Neural cell (in vitro differentiated cells): Measurements from ENCODE around the gene HAGHL. TPM values are rescaled to one million over a fixed set of nuclear protein-coding genes. Genes with fewer than 3 reads are reported as not detected.

Experiments
- H2AFZ ChIP-seq: fragments of 200-600, 300-800 bp; sonication (generic), shearing (Covaris generic); 2 replicates; pipeline ENCODE4 v1.6.0; 2014; ENCODE audit warnings: low read depth, mild to moderate bottlenecking, antibody characterized with exemption, low read length, moderate library complexity
- H3F3A ChIP-seq: fragments of 200-600 bp; shearing (Covaris generic); 2 replicates; pipeline ENCODE4 v1.6.1; 2016; ENCODE audit warnings: mild to moderate bottlenecking, moderate library complexity, mixed read lengths, antibody characterized with exemption, low read length; ENCODE audit not compliant: insufficient read depth, poor library complexity, severe bottlenecking
- H3K27ac ChIP-seq: fragments of 200-600, 300-800 bp; sonication (generic), shearing (Covaris generic); 2 replicates; pipeline ENCODE4 v1.5.1; 2014; ENCODE audit warnings: mild to moderate bottlenecking, low read length, moderate library complexity
- H3K27me3 ChIP-seq: fragments of 300-800, 200-600 bp; sonication (generic), shearing (Covaris generic); 2 replicates; pipeline ENCODE4 v1.6.0; 2014; ENCODE audit warnings: mild to moderate bottlenecking, low read depth, low read length, moderate library complexity; ENCODE audit not compliant: insufficient read depth
- H3K36me3 ChIP-seq: fragments of 300-800, 200-600 bp; sonication (generic), shearing (Covaris generic); 2 replicates; pipeline ENCODE4 v1.5.1; 2014; ENCODE audit warnings: mild to moderate bottlenecking, antibody characterized with exemption, low read length, moderate library complexity; ENCODE audit not compliant: insufficient read depth
- H3K4me2 ChIP-seq: fragments of 300-800, 200-600 bp; sonication (generic), shearing (Covaris generic); 2 replicates; pipeline ENCODE4 v1.6.0; 2014; ENCODE audit warnings: mild to moderate bottlenecking, low read length
- H3K4me3 ChIP-seq: fragments of 300-800, 200-600 bp; sonication (generic), shearing (Covaris generic); 2 replicates; pipeline ENCODE4 v1.5.1; 2014; ENCODE audit warnings: mild to moderate bottlenecking, low read length, moderate library complexity
- H3K79me2 ChIP-seq: fragments of 200-600 bp; shearing (Covaris generic); replicated peaks from 2 replicates; pipeline ENCODE4 v1.6.0; 2014; ENCODE audit warnings: mild to moderate bottlenecking, low read length, moderate library complexity; ENCODE audit not compliant: insufficient read depth
- H3K9ac ChIP-seq: fragments of 300-800, 200-600 bp; sonication (generic), shearing (Covaris generic); 2 replicates; pipeline ENCODE4 v1.6.1; 2016; ENCODE audit warnings: mild to moderate bottlenecking, low read length, mixed read lengths
- H3K9me2 ChIP-seq: fragments of 200-600 bp; shearing (Covaris generic); 2 replicates; pipeline ENCODE4 v1.6.1; 2016; ENCODE audit warnings: mild to moderate bottlenecking, low read length, mixed read lengths; ENCODE audit not compliant: insufficient read depth
- H3K9me3 ChIP-seq: fragments of 200-600, 300-800 bp; sonication (generic), shearing (Covaris generic); 2 replicates; pipeline ENCODE4 v1.6.1; 2016; ENCODE audit warnings: mild to moderate bottlenecking, mixed run types, low read length, moderate library complexity, mixed read lengths
- H4K20me1 ChIP-seq: fragments of 200-600 bp; shearing (Covaris generic); 2 replicates; pipeline ENCODE4 v1.6.1; 2016; ENCODE audit warnings: mild to moderate bottlenecking, mixed run types; ENCODE audit not compliant: insufficient read depth
- CTCF ChIP-seq: fragments of 450-650 bp; IDR thresholded peaks from 2 replicates; pipeline ENCODE4 v1.5.1; 2014; ENCODE audit warnings: antibody characterized with exemption, mild to moderate bottlenecking, moderate library complexity; ENCODE audit not compliant: poor library complexity, severe bottlenecking
- EP300 ChIP-seq: fragments of 450-650 bp; conservative IDR thresholded peaks from 2 replicates; pipeline ENCODE4 v1.6.1; 2014; ENCODE audit warnings: antibody characterized with exemption, mild to moderate bottlenecking, moderate library complexity; ENCODE audit not compliant: poor library complexity, severe bottlenecking
- EZH2 ChIP-seq: fragments of 200-600, 300-800 bp; shearing (Covaris generic), sonication (generic); IDR thresholded peaks from 2 replicates; pipeline ENCODE4 v1.6.1; 2014; ENCODE audit warnings: antibody characterized with exemption, low read length, borderline replicate concordance, mild to moderate bottlenecking; ENCODE audit not compliant: insufficient read depth, poor library complexity, severe bottlenecking
- MXI1 ChIP-seq: fragments of 450-650 bp; conservative IDR thresholded peaks from 2 replicates; pipeline ENCODE4 v1.6.1; 2014; ENCODE audit warnings: antibody characterized with exemption, mild to moderate bottlenecking; ENCODE audit not compliant: poor library complexity, severe bottlenecking
- POLR2AphosphoS5 ChIP-seq: IDR thresholded peaks from 2 replicates; pipeline ENCODE4 v1.6.1; 2012
- RAD21 ChIP-seq: fragments of 450-650 bp; conservative IDR thresholded peaks from 2 replicates; pipeline ENCODE4 v1.6.1; 2014; ENCODE audit warnings: antibody characterized with exemption, mild to moderate bottlenecking, moderate library complexity
- REST ChIP-seq: IDR thresholded peaks from 2 replicates; pipeline ENCODE4 v1.6.1; 2012; ENCODE audit warnings: borderline replicate concordance
- SMC3 ChIP-seq: fragments of 450-650 bp; conservative IDR thresholded peaks from 2 replicates; pipeline ENCODE4 v1.6.1; 2014; ENCODE audit warnings: antibody characterized with exemption, mild to moderate bottlenecking, moderate library complexity; ENCODE audit not compliant: poor library complexity
- TAF1 ChIP-seq: IDR thresholded peaks from 2 replicates; pipeline ENCODE4 v1.6.1; 2012; ENCODE audit warnings: low read depth
- polyA plus RNA-seq: library from polyadenylated mRNA; depleted of rRNA; stranded (reverse); fragments of >200 nt; gene quantifications from 2 replicates; pipeline ENCODE4 v1.2.3, GENCODE V29; 2014

HAGHL gene
- polyA plus RNA-seq, 1 donor from 2014 or later, result 28.3 TPM

DNA sequence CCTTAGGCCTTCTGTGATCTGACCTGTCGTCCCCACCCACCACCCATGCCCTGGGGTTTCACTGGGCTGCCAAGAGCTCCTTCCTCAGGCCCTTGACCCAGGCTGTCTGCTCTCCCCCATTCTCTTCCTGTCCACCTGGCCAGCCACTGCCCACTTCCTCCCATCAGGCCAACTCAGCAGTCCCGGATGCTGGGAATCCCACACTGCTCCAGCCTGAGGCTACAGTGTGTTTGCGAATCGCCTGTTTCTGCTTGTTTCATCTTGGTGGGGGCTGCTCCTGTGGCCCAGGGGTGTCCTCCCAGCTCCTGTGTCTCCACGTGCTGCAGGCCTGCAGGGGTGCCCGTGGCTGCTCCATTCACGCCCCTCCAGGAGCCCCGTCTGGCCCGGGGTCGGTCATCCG, 12.8 kb upstream of the HAGHL start:
- no peak for TF ChIP-seq MXI1
- no peak for TF ChIP-seq RAD21
- TF ChIP-seq POLR2AphosphoS5, result no peak
- no peak for TF ChIP-seq TAF1
- no peak for TF ChIP-seq SMC3
- TF ChIP-seq REST, result no peak
- TF ChIP-seq CTCF, result no peak
- TF ChIP-seq EZH2, result no peak
- no peak for TF ChIP-seq EP300
- Histone ChIP-seq H3K9me2 (no peaks in the 10 kb centered on the region), H3K4me3 (no peak overlapping the region), H3K9me3 (no peaks in the 10 kb centered on the region), H3K27ac (no peak overlapping the region), H4K20me1 (no peaks in the 10 kb centered on the region), H3K27me3 (no peaks in the 10 kb centered on the region), H2AFZ (no peak overlapping the region), H3F3A (peaks cover 5% of the 10 kb centered on the region), H3K4me2 (no peak overlapping the region), H3K79me2 (peaks cover 21% of the 10 kb centered on the region), H3K36me3 (no peaks in the 10 kb centered on the region), H3K9ac (no peak overlapping the region)

- Histone ChIP-seq H3K4me3 (peak within 1 kb of the TSS; percentile 61), H3K79me2 (peaks cover 21% of the 10 kb centered on the region), H3K27ac (peak within 1 kb of the TSS; percentile 58), H2AFZ (no peak within 1 kb of the TSS), H3K4me2 (peak within 1 kb of the TSS; percentile 59), H3F3A (peaks cover 5% of the 10 kb centered on the region), H4K20me1 (no peaks in the 10 kb centered on the region), H3K36me3 (no peaks in the 10 kb centered on the region), H3K9me2 (no peaks in the 10 kb centered on the region), H3K9ac (peak within 1 kb of the TSS; percentile 51), H3K27me3 (no peaks in the 10 kb centered on the region), H3K9me3 (no peaks in the 10 kb centered on the region)
- no peak for TF ChIP-seq SMC3
- peak; percentile 8 for TF ChIP-seq MXI1
Observed at GRCh38 chr16:714558-715476, 12.1 kb upstream of the HAGHL start, which contains the start of gene METRN. Gene METRN, plus strand, starts transcription at chr16:715118. Its CDS starts 172 bp downstream, at chr16:715290.
